SK-N-DZ (cell line): Measurements from ENCODE around the gene NSMCE1. TPM values are rescaled to one million over a fixed set of nuclear protein-coding genes. Genes with fewer than 3 reads are reported as not detected.
A peak's percentile ranks its signal among the peaks of the same experiment; 100 is the strongest.

Experiments used
- DNase-seq: peaks from one replicate; pipeline ENCODE4 v3.0.0-alpha.2; 2015; ENCODE audit warnings: low spot score
- polyA plus RNA-seq, 2 experiments: library from polyadenylated mRNA; depleted of rRNA; stranded (reverse); fragments of >200 nt; gene quantifications; 2 replicates each; pipeline ENCODE4 v1.2.3, GENCODE V29; 2014

NSMCE1 gene
- polyA plus RNA-seq (2014; cell fraction: cytosol; rRNA removed) = 75.4 and 86.0 TPM in 2 replicates
- 39.8 and 43.7 TPM in 2 replicates for polyA plus RNA-seq (2014; cell fraction: nucleus; rRNA removed)

GRCh38 chr16:27268376-27269299, at the start of gene NSMCE1:
Gene NSMCE1, minus strand, starts transcription at chr16:27268772. Its CDS starts 11,202 bp downstream, at chr16:27257570.
- DNase-seq = peak; percentile 96

DNA sequence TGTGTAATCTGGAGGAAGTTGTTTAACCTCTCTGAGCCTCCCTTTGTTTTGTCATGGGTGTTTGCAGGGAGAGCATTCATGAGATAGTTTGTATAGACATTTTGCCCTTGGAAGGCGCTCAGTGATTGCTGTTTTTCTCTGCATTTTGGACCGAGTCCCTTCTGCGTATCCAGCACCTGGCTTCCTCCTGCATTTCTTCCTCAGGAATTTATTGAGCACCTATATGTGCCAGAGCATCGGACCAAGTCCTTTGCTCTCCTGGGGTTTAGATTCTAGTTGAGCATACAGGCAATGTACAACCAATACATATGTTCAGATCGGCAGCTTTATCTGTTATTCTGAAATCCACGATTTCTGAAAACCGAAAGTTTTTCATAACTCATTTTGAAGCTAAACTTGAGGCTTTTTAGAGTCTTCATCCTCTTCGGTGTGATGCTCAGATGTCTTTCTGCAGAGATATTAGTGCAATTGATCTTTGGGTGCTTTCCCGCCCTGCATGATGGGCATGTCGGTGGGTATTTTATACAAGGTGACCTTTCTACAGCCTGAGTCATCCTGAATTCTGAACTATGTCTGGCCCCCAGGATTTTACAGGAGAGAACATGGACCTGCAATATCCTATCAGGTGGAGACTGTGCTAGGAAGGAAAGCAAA, 49.3 kb upstream of the NSMCE1 start:
- DNase-seq = no peak

- no peak for DNase-seq
These were observed 48.7 kb upstream of the NSMCE1 start for GRCh38 chr16:27317320-27317719.

- DNase-seq = no peak
These were observed 47.6 kb upstream of the NSMCE1 start for GRCh38 chr16:27316038-27316680.

DNA sequence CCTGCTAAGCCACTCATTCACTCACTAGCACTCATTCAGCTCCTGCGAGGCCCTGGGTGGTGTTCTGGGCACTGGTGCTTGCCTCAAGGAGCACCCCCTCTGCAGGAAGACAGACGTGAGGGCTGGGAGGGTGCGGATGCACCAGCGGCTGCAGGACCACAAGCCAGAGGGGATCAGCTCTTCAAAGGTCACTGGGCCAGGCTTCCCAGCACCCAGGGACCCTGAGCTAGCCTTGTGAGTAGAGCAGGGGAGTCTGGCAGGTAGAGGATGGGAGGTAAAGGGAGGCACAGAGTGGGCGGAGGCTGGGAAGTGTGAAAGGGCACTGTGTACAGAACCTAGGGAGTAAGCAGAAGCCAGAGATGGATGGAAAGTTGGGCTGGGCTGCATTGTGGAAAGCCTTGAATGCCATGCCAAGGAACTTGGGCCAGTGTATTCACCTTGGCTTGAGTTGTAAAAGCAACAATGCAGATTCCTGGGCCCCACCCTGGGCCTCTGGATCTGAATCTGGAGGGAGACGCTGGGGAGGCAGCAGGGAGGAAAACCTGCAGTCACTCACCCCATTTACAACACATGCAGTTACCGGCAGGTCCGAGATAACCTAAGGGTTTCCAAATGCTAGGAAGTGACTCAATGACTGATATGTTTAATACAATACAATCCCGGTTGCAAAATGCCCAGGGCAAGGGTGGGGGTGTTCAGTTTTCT, 46.9 kb upstream of the NSMCE1 start:
- no peak for DNase-seq

DNA sequence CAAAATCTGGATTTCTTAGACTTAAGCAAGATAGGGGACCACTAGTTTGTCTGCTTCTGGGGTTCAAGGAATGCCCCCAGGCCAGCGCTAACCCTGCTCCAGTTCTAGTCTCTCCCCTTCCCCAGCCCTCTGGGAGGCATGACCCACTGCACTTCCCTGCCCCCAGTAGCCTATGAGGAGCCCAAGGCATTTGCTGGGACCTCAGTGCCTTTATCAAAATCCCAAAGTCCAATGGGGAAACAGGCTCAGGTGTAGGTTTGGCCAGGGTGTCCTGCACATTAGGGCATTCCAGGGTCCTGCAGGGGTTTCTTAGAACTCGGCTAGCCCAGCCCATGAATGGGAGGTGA, 46.4 kb upstream of the NSMCE1 start:
- DNase-seq = no peak

DNA sequence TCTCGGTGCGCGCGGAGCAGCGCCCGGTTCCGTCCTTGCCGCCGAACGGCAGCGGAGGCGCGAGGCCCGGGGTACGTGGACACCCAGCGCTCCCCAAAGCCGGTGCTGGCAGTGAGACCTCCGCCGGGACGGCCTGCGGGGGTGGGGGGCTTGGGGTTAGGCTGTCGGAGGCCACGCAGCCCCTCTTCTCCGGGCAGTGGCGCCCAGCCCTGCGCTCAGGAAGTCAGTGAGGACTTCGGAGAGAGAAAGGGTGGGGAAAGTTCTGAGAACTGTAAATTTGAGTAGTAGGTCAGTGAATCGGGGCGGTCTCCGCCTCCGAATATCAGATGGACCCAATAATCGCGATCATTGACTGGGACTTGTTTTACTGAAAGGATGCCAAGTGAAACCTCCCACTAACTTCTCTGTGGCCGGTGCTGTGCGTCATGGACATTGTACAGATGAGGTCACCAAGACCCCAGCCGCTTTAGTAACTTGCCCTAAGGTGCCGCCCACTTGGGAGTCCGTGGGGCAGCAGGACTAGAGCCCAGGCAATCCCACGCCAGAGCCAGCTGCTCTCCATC, 45.7 kb upstream of the NSMCE1 start:
- no peak for DNase-seq

- no peak for DNase-seq
These were observed 45.0 kb upstream of the NSMCE1 start, which contains the start of gene IL4R for GRCh38 chr16:27313422-27314160. Gene IL4R, plus strand, starts transcription at chr16:27313974. Its CDS starts 26,230 bp downstream, at chr16:27340204.

DNA sequence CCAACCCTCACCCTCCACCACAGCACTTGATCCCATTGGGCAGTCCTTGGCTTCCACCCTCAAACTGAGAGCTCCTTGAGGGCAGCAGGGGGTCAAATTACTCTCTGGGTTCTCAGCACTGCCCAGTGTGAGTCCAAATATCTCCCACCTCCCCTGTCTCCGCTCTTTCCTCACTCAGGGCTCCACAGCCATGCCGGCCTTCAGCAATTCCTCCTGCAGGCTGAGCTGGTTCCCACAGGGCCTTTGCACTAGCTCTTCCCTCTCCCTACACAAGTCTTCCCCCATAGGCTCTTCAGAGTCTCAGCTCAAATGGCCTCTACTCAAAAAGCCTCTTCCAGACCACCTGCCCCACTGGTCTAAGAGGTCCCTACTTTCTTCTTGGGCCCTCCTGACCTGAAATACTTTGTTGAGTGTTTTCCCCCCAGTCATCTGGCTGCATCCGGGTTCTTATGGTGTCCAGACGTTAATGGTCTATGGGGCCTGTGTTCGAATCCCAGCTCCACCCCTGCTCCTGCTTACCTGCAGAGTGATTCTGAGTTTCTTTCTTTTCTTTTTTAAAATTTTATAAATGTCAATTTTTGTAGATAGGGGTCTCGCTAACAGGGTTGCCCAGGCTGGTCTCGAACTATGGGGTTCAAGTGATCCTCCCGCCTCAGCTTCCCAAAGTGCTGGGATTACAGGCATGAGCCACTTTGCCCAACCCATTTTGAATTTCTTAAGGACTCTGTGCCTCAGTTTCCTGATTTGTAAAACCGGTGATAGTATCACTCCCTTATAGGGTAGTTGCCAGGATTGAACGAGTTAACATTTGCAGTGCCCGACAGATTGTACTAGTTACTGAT, 44.2 kb upstream of the NSMCE1 start:
- no peak for DNase-seq

GRCh38 chr16:27311897-27312303, 43.3 kb upstream of the NSMCE1 start:
- DNase-seq = no peak

DNA sequence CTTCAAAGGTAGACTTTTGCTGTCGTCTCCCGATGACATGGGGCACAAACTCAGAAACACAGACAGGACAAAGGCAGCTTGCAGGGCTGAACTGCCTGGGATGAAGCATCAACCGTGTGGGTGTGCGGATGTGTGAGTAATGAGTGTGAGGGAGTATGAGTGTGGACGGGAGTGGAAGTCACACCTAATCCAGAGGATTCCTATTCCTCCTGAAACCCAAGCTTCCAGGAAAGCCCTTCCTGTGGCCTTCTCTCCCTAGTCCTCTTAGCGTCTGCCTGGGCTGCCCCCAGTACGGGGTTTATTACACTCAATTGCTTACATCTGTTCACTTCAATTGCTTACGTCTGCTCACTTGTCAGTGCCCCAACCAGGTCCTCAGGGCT, 42.9 kb upstream of the NSMCE1 start:
- no peak for DNase-seq

GRCh38 chr16:27310576-27311447, 42.2 kb upstream of the NSMCE1 start:
- DNase-seq = no peak

- no peak for DNase-seq
These were observed 40.2 kb upstream of the NSMCE1 start for GRCh38 chr16:27308792-27309191.

DNA sequence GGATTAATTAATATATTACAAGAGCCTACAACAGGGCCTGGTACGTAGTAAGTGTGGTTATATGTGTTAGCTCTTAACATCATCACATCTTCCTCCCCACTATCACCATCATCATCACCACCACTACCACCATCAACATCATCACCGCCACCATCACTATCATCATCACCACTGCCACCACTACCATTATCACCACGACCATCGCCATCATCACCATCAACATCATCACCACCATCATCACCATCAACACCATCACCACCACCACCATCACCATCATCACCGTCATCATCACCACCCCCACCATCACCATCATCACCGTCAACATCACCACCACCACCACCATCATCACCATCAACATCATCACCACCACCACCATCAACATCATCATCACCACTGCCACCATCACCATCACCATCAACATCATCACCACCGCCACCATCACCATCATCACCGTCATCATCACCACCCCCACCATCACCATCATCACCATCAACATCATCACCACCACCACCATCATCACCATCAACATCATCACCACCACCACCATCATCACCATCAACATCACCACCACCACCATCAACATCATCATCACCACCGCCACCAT, 37.4 kb upstream of the NSMCE1 start:
- no peak for DNase-seq

DNA sequence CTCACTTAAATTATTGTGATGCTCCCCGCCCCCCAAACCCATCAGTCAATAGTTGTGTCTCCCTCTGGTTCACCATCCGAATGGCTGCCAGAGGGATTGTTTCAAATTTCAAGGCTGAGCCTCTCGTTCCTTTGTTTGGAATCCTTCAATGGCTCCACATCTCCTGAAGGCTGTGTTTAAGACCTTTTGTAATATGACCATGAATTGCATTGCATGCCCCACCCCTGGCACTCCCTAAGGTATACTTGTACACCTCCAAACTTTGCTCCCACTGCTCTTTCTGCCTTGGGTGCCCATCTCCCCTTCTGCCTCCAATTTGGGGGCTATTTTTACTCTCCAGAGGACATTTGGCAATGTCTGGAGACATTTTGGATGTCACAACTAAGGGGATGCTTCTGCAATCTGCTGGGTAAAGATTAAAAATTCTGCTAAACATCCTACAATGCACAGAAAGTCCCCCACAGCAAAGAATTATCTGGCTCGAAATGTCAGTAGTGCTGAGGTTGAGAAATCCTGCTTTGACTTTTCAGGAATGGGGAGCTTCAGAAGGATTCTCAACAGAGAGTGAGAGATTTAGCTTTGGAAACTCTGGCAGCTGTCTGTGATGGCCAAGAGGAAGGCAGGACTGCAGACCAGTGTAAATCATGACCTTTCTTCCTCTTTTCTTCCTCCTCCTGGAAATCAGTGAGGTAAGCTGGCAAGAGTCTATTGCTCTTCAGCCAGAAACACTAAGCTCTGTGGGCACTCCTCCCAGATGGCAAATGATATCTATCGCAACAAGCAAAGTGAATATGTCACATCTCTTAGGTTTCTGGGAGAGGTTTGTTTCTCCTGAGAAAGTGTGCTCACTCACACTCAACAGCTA, 36.5 kb upstream of the NSMCE1 start:
- DNase-seq = no peak

DNA sequence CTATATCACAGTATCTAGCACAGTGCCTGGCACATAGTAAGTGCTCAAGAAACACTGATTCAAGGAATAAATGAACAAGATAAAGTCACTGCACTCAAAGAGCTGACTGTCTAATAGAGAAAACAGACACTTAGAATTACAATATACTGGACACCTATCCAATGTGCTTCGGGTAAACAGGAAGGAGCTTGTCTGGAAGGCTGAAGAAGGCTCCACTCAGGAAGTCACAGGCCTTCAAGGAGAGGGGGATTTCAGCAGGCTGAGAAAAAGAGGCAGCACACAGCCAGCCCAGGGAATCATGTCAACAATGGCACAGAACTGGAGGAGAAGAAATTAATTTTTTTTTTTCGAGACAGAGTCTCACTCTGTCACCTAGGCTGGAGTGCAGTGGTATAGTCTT, 35.5 kb upstream of the NSMCE1 start:
- DNase-seq = no peak
